ENCODE measurements around the gene MYO18A.

DNA sequence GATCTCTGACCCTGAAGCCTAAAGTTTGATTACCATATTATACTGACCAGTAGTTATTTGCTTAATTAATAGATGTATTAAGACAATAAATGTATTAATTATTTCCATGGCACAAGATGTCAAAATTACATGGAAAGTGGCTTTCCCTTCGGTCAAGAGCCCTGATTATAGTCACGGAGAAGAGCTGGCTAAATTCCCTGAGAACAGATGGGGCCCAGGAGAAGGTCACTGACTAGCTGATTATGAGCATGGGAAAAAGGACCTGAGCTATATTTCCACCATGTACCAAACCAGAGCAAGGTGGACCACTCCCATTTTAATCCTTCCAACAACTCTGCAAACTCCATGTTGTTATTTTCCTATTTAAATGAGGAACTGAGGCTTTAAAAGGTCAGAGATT is 12.9 kb upstream of the MYO18A start:
- TF ChIP-seq CTCF (IDR thresholded peaks at IDR 0.05), result no peak
- TF ChIP-seq EZH2phosphoT487 (IDR thresholded peaks at IDR 0.05), result no peak
